Thymus (tissue), 11 donors: ENCODE results near the gene NUP153. TPM values are rescaled to one million over a fixed set of nuclear protein-coding genes. Genes with fewer than 3 reads are reported as not detected.

Source experiments
- DNase-seq, 9 donors: peaks; one replicate each; pipeline ENCODE4 v3.0.0-alpha.2; 2013; ENCODE audit warnings: low spot score in 9 of 9, low read depth in 6 of 9, missing footprints in 1 of 9
- H3K27ac ChIP-seq, 2 donors: one replicate each; pipeline ENCODE4 v1.5.1; 2013; ENCODE audit warnings: control low read depth in 1 of 2, low read depth in 1 of 2, low read length in 1 of 2, mild to moderate bottlenecking in 1 of 2, moderate library complexity in 1 of 2
- H3K27me3 ChIP-seq, 2 donors: one replicate each; pipeline ENCODE4 v1.5.1; 2013; ENCODE audit warnings: low read length in 1 of 2; ENCODE audit not compliant: control insufficient read depth in 2 of 2, insufficient read depth in 1 of 2
- H3K36me3 ChIP-seq, 2 donors: one replicate each; pipeline ENCODE4 v1.5.1; 2013; ENCODE audit warnings: low read length in 1 of 2, mild to moderate bottlenecking in 1 of 2, moderate library complexity in 1 of 2; ENCODE audit not compliant: control insufficient read depth in 2 of 2, insufficient read depth in 2 of 2
- H3K4me1 ChIP-seq, 2 donors: one replicate each; pipeline ENCODE4 v1.5.1; 2013; ENCODE audit warnings: low read length in 2 of 2; ENCODE audit not compliant: control insufficient read depth in 2 of 2, insufficient read depth in 2 of 2
- H3K4me3 ChIP-seq, 2 donors: one replicate each; pipeline ENCODE4 v1.5.1; 2013; ENCODE audit warnings: low read length in 2 of 2, control low read depth in 1 of 2, mild to moderate bottlenecking in 1 of 2
- H3K9me3 ChIP-seq, 2 donors: one replicate each; pipeline ENCODE4 v1.5.1; 2013; ENCODE audit warnings: low read length in 1 of 2, mild to moderate bottlenecking in 1 of 2; ENCODE audit not compliant: control insufficient read depth in 2 of 2, insufficient read depth in 1 of 2
- WGBS: extraction: QIAGEN DNeasy Blood & Tissue Kit; methylation state at CpG from one replicate; pipeline ENCODE4 v1.1.7; 2013; 5-methylcytosine and 5-hydroxymethylcytosine counted together
- polyA plus RNA-seq: library from polyadenylated mRNA; stranded (reverse); fragments of 200-250 nt; gene quantifications from one replicate; pipeline ENCODE4 v1.2.3, GENCODE V29; 2013
- total RNA-seq: library from RNA; stranded (reverse); fragments of 120-200 nt; gene quantifications from one replicate; pipeline ENCODE4 v1.2.4, GENCODE V29; 2013
- donor health status: healthy.

Gene NUP153
- total and polyA plus RNA-seq, 2 donors = 14.9 to 32.5 TPM

DNA sequence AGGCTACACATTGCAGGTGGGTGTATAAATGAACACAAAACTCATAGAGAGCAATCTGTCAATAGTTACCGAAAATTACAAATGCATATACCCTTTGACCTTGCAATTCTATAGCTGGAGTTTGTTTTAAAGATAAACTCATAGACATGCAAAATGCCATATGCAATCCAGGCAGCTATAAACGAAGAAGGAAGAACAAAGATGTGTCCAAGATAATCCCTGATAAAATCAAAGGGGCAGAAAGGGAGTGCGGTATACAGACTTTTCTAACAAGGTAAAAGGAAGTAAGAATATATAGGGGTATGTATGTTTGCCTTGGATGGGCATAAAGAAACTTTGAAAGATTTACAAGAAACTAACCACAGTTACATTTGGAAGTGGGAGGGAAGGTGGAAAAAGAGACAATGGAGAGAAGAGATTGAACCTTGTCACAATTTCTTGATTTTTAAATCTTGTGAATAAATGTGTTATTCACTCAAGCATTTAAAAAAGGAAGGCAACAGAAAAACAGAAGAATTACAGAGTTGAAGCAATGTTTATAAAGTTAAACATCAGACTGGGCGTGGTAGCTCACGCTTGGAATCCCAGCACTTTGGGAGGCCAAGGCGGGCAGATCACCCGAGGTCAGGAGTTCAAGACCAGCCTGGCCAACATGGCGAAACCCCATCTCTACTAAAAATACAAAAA lies 76.8 kb downstream of the NUP153 start:
- peaks cover 11 to 65% of the 10 kb centered on the region in 2 donors for H3K36me3 ChIP-seq
- 96% methylated on average over 8 of the region's 8 CpGs for WGBS
- H3K27ac ChIP-seq = no peak overlapping the region
- DNase-seq = no peak
- no peaks in the 10 kb centered on the region for H3K27me3 ChIP-seq
- H3K4me1 ChIP-seq = peaks cover 12 to 17% of the 10 kb centered on the region in 2 donors
- H3K4me3 ChIP-seq = no peak overlapping the region
- H3K9me3 ChIP-seq = no peaks in the 10 kb centered on the region

- H3K9me3 ChIP-seq = no peaks in the 10 kb centered on the region
- peaks cover 16 to 71% of the 10 kb centered on the region in 2 donors for H3K36me3 ChIP-seq
- WGBS = 96% methylated on average over 1 of the region's 1 CpG
Observed at GRCh38 chr6:17628873-17629272, 77.9 kb downstream of the NUP153 start.

DNA sequence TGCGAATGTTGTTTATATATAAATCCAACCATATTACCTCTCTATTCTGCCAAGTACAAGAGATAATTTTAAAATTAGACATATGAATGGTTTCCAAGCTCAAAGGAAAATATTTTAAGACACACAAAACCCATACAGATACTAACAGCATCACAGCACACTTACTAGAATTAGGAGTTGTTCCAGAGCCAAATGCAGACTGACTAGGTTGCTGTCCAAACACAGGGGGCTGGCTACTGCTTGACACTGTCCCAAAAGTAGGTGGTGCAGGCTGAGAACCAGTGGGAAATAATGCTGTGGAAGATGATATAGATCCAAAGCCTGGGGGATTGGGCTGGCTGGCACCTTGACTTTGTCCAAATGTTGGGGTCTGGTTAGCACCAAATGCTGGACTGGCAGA lies 82.3 kb downstream of the NUP153 start:
- no peak overlapping the region for H3K27ac ChIP-seq
- no peaks in the 10 kb centered on the region for H3K9me3 ChIP-seq
- peaks cover 16 to 49% of the 10 kb centered on the region in 2 donors for H3K36me3 ChIP-seq
- no peaks in the 10 kb centered on the region for H3K4me1 ChIP-seq
- 96% methylated on average over 1 of the region's 1 CpG for WGBS
- H3K4me3 ChIP-seq = no peak overlapping the region
- H3K27me3 ChIP-seq = no peaks in the 10 kb centered on the region
- no peak for DNase-seq

More at GRCh38 chr6:17628873-17629272, 77.9 kb downstream of the NUP153 start:
- no peak overlapping the region for H3K4me3 ChIP-seq
- no peak overlapping the region for H3K27ac ChIP-seq
- no peaks in the 10 kb centered on the region for H3K27me3 ChIP-seq
- H3K4me1 ChIP-seq = peaks cover 6 to 8% of the 10 kb centered on the region in 2 donors
- DNase-seq = no peak

DNA sequence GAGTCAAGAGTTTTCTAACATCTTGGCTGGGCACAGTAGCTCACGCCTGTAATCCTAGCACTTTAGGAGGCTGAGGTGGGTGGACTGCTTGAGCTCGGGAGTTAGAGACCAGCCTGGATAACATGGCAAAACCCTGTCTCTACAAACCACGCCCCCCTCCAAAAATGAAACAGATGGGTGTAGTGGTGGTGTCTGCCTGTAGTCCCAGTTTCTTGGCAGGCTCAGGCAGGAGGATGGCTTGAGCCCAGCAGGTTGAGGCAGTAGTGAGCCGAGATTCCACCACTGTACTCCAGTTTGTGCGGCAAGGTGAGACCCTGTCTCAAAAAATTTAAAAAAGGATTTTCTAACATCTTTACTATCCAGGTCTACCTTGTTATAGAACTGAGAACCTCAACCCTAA lies 84.6 kb downstream of the NUP153 start:
- Histone ChIP-seq H3K9me3 (no peaks in the 10 kb centered on the region), H3K27ac (no peak overlapping the region), H3K27me3 (no peaks in the 10 kb centered on the region), H3K4me1 (no peaks in the 10 kb centered on the region), H3K36me3 (peaks cover 18 to 45% of the 10 kb centered on the region in 2 donors), H3K4me3 (no peak overlapping the region)
- WGBS = 98% methylated on average over 5 of the region's 5 CpGs
- DNase-seq = no peak

DNA sequence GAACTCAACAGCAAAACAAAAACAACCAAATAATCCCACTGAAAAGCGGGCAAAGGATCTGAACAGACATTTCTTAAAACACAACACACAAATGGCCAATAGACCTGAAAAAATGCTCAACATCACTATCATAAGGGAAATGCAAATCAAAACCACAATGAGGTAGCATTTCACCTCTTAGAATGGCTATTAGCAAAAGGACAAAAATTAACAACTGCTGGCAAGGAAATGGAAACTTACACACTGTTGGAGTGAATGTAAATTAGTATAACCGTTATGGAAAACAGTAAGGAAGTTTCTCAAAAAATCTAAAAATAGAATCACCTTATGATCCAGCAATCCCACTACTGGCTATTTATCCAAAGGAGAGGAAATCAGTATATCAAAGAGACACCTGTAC lies 85.7 kb downstream of the NUP153 start:
- peaks cover 24 to 47% of the 10 kb centered on the region in 2 donors for H3K36me3 ChIP-seq
- no peak for DNase-seq
- H3K4me3 ChIP-seq = no peak overlapping the region
- H3K27me3 ChIP-seq = no peaks in the 10 kb centered on the region
- H3K27ac ChIP-seq = no peak overlapping the region
- H3K4me1 ChIP-seq = no peaks in the 10 kb centered on the region
- no peaks in the 10 kb centered on the region for H3K9me3 ChIP-seq
- 73% methylated on average over 2 of the region's 2 CpGs for WGBS

DNA sequence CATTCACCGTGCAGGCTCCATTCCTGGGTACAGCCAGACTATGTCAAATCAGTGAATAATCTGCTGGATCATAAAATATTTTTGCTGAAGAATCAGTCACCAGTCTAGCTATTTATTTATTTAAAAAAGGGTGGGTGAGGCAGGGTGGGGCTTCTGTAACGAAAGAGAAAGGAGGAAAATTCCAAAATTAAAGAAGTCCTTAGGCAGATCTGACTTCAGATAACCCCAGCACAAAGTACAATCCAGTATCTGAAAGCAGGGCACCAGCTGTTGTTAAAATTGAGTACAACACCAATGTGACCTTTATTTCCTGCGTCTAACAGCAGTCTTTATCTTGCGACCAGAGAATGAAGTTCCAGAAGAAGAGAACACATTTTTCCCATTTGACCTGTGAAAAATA lies 90.9 kb downstream of the NUP153 start:
- Histone ChIP-seq H3K4me1 (no peaks in the 10 kb centered on the region), H3K4me3 (no peak overlapping the region), H3K9me3 (no peaks in the 10 kb centered on the region), H3K27me3 (no peaks in the 10 kb centered on the region), H3K36me3 (peaks cover 20 to 39% of the 10 kb centered on the region in 2 donors), H3K27ac (no peak overlapping the region)
- DNase-seq = no peak
- 96% methylated on average over 4 of the region's 4 CpGs for WGBS

DNA sequence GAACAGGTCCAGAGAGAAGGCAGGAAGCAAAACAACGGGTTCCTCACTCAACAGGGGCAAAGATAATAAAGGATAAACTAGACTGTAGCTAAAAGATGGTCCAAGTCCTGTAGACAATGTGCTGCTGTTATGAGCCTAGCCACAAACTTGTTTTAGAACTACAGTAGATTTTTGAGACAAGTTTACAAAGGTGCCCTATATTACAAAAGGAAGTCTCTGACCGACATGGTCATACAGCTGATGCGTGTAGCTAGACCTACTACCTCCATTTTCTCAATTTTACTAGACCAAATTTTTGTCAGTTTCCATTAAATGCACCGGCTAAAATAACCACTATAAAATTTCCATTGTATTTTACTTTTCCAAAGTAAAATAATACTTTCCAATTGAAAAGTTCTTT lies 94.7 kb downstream of the NUP153 start:
- no peak for DNase-seq
- H3K27me3 ChIP-seq = no peaks in the 10 kb centered on the region
- 97% methylated on average over 4 of the region's 4 CpGs for WGBS
- no peaks in the 10 kb centered on the region for H3K4me1 ChIP-seq
- peaks cover 11 to 24% of the 10 kb centered on the region in 2 donors for H3K36me3 ChIP-seq
- H3K9me3 ChIP-seq = no peaks in the 10 kb centered on the region
- no peak overlapping the region for H3K4me3 ChIP-seq
- no peak overlapping the region for H3K27ac ChIP-seq

DNA sequence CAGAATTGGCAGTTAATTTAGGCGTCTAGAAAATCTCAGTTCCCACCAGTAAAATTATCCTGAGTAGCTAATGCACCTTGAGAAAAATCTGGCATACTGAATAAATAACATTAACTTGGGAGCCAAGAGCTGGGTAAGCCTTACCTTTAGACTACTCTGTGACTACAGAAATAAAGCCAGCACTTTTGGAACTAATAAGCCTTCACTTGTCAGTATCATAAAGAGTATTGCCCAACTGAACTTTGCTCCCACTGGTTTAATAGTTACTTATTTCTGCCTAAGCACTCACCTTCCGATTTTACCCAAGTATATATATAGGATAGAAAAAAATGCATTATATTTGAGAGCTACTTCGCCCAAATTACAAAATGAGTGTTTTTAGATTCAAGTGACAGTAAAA lies 95.9 kb downstream of the NUP153 start:
- Histone ChIP-seq H3K27ac (no peak overlapping the region), H3K36me3 (peaks cover 4 to 22% of the 10 kb centered on the region in 2 donors), H3K4me1 (no peaks in the 10 kb centered on the region), H3K9me3 (no peaks in the 10 kb centered on the region), H3K4me3 (no peak overlapping the region), H3K27me3 (no peaks in the 10 kb centered on the region)
- 97% methylated on average over 3 of the region's 3 CpGs for WGBS
- DNase-seq = no peak

DNA sequence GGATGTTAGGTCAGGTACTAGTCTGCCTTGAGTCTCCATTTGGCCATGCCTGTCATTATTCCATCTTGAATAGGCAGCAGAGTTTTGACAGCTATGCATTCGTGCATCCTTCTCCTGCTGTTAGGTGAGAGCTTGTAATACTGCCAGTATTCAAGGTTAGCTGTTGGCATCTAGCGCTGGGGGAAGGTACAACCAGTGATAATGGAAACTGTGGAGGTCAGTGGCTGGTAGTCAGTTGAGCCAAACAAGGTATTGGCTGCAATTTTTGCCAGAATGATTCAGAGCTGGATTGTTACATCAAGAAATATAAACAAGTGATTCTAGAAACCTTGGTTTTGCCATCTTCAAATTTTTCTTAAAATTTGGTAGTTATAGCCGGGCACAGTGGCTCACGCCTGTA lies 100.1 kb downstream of the NUP153 start:
- no peak overlapping the region for H3K4me3 ChIP-seq
- H3K27ac ChIP-seq = no peak overlapping the region
- no peaks in the 10 kb centered on the region for H3K27me3 ChIP-seq
- no peaks in the 10 kb centered on the region for H3K9me3 ChIP-seq
- H3K4me1 ChIP-seq = peaks cover 5% of the 10 kb centered on the region in 2 donors
- H3K36me3 ChIP-seq = peaks cover 0 to 25% of the 10 kb centered on the region in 2 donors
- 97% methylated on average over 4 of the region's 4 CpGs for WGBS
- no peak for DNase-seq
